KG1 (cell line): ENCODE measurements around the gene METTL3.

Source experiments
- DNase-seq: peaks from one replicate; lab custom pipeline; 2025; lab: John Stamatoyannopoulos, UW

Gene METTL3

GRCh38 chr14:21526672-21527317 is 15.7 kb upstream of the METTL3 start:
- DNase-seq: no peak

GRCh38 chr14:21525962-21526671 is 15.0 kb upstream of the METTL3 start, which contains the start of gene SALL2:
Gene SALL2 (minus strand): TSS chr14:21526346. CDS start chr14:21526127, 219 bp downstream.
- no peak for DNase-seq

- no peak for DNase-seq
These were observed 14.4 kb upstream of the METTL3 start for GRCh38 chr14:21525571-21525961.

GRCh38 chr14:21524575-21525490 is 13.7 kb upstream of the METTL3 start:
- no peak for DNase-seq

GRCh38 chr14:21523203-21523602 is 12.1 kb upstream of the METTL3 start:
- DNase-seq: no peak

- no peak for DNase-seq
These were observed 10.4 kb upstream of the METTL3 start for GRCh38 chr14:21521501-21521900.

- DNase-seq: no peak
These were observed 9.6 kb upstream of the METTL3 start for GRCh38 chr14:21520767-21521166.

GRCh38 chr14:21518725-21519124 is 7.6 kb upstream of the METTL3 start:
- DNase-seq: no peak

GRCh38 chr14:21514341-21514740 is 3.2 kb upstream of the METTL3 start:
- no peak for DNase-seq

- DNase-seq: no peak
These were observed 1.6 kb downstream of the METTL3 start for GRCh38 chr14:21509432-21510143.

GRCh38 chr14:21506557-21506956 is 4.6 kb downstream of the METTL3 start:
- DNase-seq: no peak

- DNase-seq: no peak
These were observed 6.1 kb downstream of the METTL3 start for GRCh38 chr14:21505012-21505553.

GRCh38 chr14:21503376-21503775 is 7.8 kb downstream of the METTL3 start:
- DNase-seq: no peak

- no peak for DNase-seq
These were observed 9.6 kb downstream of the METTL3 start for GRCh38 chr14:21501568-21501967.

- DNase-seq: no peak
These were observed 12.3 kb downstream of the METTL3 start for GRCh38 chr14:21498540-21499526.

GRCh38 chr14:21496453-21496852 is 14.7 kb downstream of the METTL3 start:
- DNase-seq: no peak

GRCh38 chr14:21494902-21495762 is 16.0 kb downstream of the METTL3 start:
- DNase-seq: no peak

- DNase-seq: no peak
These were observed 24.5 kb downstream of the METTL3 start for GRCh38 chr14:21486640-21487087.

GRCh38 chr14:21476925-21477681 is 34.0 kb downstream of the METTL3 start, which contains the start of the genes RAB2B and TOX4:
Gene RAB2B (minus strand): TSS chr14:21476959. CDS start chr14:21476872, 87 bp downstream.
Gene TOX4 (plus strand): TSS chr14:21477195. CDS start chr14:21477279, 84 bp downstream.
- DNase-seq: peak; percentile 90
